Esophagus squamous epithelium (tissue), 5 donors: ENCODE measurements around the gene LIN7A. TPM values are rescaled to one million over a fixed set of nuclear protein-coding genes. Genes with fewer than 3 reads are reported as not detected.

Experiments used
- DNase-seq: peaks from one replicate; lab custom pipeline; 2025; lab: John Stamatoyannopoulos, UW
- H3K27ac ChIP-seq, 4 donors: fragments of 200-600 bp; sonication (generic); one replicate each; pipeline ENCODE4 v1.5.1; 2016 to 2019; ENCODE audit warnings: mild to moderate bottlenecking in 1 of 4
- H3K27me3 ChIP-seq, 4 donors: fragments of 200-600 bp; sonication (generic); 1 replicate in 3 of 4; 2 replicates in 1 of 4; pipeline versions ENCODE4 v1.5.1 to v1.6.0; 2017 to 2021; ENCODE audit warnings: antibody characterized with exemption in 1 of 4
- H3K36me3 ChIP-seq, 3 donors: fragments of 200-600 bp; sonication (generic); one replicate each; pipeline ENCODE4 v1.5.1; 2016 to 2019
- H3K4me1 ChIP-seq, 3 donors: fragments of 200-600 bp; sonication (generic); one replicate each; pipeline ENCODE4 v1.5.1; 2017 to 2019
- H3K4me3 ChIP-seq, 4 donors: fragments of 200-600 bp; sonication (generic); 1 replicate in 3 of 4; 2 replicates in 1 of 4; pipeline ENCODE4 v1.5.1; 2016 to 2019; ENCODE audit warnings: mild to moderate bottlenecking in 2 of 4, moderate library complexity in 1 of 4
- H3K9me3 ChIP-seq, 3 donors: fragments of 200-600 bp; sonication (generic); one replicate each; pipeline ENCODE4 v1.5.1; 2016 to 2019
- CTCF ChIP-seq, 6 experiments: fragments of 450-650 bp in 4 of 6; fragments of 200-600 bp in 2 of 6; sonication (generic) in 2 of 6; IDR thresholded peaks; one replicate each; pipeline ENCODE4 v1.5.1; 2016 to 2019; ENCODE audit warnings: antibody characterized with exemption in 6 of 6, mild to moderate bottlenecking in 4 of 6, moderate library complexity in 4 of 6
- POLR2A ChIP-seq, 4 donors: fragments of 450-650 bp; IDR thresholded peaks; one replicate each; pipeline ENCODE4 v1.6.1; 2017; ENCODE audit warnings: antibody characterized with exemption in 4 of 4, mild to moderate bottlenecking in 4 of 4, moderate library complexity in 3 of 4
- WGBS, 2 donors: methylation state at CpG; one replicate each; pipeline ENCODE4 v1.1.5; 2018; 5-methylcytosine and 5-hydroxymethylcytosine counted together
- intact Hi-C: fragments of 100-400 bp; cut with DNase I; formaldehyde crosslinking; loops from one replicate; pipeline ENCODE4 v1.15.0; 2022
- total RNA-seq, 4 donors: library from RNA; depleted of rRNA; stranded (reverse); fragments of >200 nt; gene quantifications; one replicate each; pipeline ENCODE4 v1.1.0, GENCODE V29; 2016
- donor health status: DM: yes; HTN: yes; CAD: no.

LIN7A gene
- total RNA-seq, 4 donors from 2014 or later, result 0.49 to 2.7 (median 0.74) TPM

- Histone ChIP-seq H3K4me1 (no peaks in the 10 kb centered on the region), H3K4me3 (no peak overlapping the region), H3K27me3 (no peaks in the 10 kb centered on the region), H3K27ac (no peak overlapping the region), H3K9me3 (no peaks in the 10 kb centered on the region), H3K36me3 (no peaks in the 10 kb centered on the region)
- 70 to 76% methylated on average over 5 of the region's 5 CpGs for WGBS, 2 donors
- intact Hi-C loops, result loop anchor here (10.0 kb wide), 2 partner anchors 287 to 347 kb away; no protein-coding TSS in a partner anchor
- no peak for DNase-seq
- TF ChIP-seq POLR2A (IDR thresholded peaks at IDR 0.05) (no peak), CTCF (IDR thresholded peaks at IDR 0.05) (no peak)
Measured at GRCh38 chr12:80761838-80762237, 175.9 kb downstream of the LIN7A start.

GRCh38 chr12:80756875-80757274 lies 180.9 kb downstream of the LIN7A start:
- TF ChIP-seq POLR2A (IDR thresholded peaks at IDR 0.05) (no peak), CTCF (IDR thresholded peaks at IDR 0.05) (no peak)
- Histone ChIP-seq H3K36me3 (no peaks in the 10 kb centered on the region), H3K27me3 (no peaks in the 10 kb centered on the region), H3K27ac (no peak overlapping the region), H3K9me3 (no peaks in the 10 kb centered on the region), H3K4me3 (no peak overlapping the region), H3K4me1 (no peaks in the 10 kb centered on the region)
- no peak for DNase-seq
- intact Hi-C loops, result no loop called here
- WGBS, 2 donors, result 68 to 76% methylated on average over 1 of the region's 1 CpG

GRCh38 chr12:80754274-80754673 lies 183.5 kb downstream of the LIN7A start:
- intact Hi-C loops, result no loop called here
- no peaks in the 10 kb centered on the region for H3K9me3 ChIP-seq
- H3K4me3 ChIP-seq, result no peak overlapping the region
- no peaks in the 10 kb centered on the region for H3K4me1 ChIP-seq
- 82 to 93% methylated on average over 2 to 3 of the region's 3 CpGs for WGBS, 2 donors
- no peak for DNase-seq
- no peaks in the 10 kb centered on the region for H3K27me3 ChIP-seq
- H3K27ac ChIP-seq, result no peak overlapping the region
- no peak for TF ChIP-seq CTCF (IDR thresholded peaks at IDR 0.05)
- TF ChIP-seq POLR2A (IDR thresholded peaks at IDR 0.05), result no peak
- no peaks in the 10 kb centered on the region for H3K36me3 ChIP-seq

- no peak for DNase-seq
- Histone ChIP-seq H3K4me1 (no peaks in the 10 kb centered on the region), H3K36me3 (no peaks in the 10 kb centered on the region), H3K9me3 (no peaks in the 10 kb centered on the region), H3K4me3 (no peak overlapping the region), H3K27ac (no peak overlapping the region), H3K27me3 (no peaks in the 10 kb centered on the region)
- intact Hi-C loops, result no loop called here
- TF ChIP-seq POLR2A (IDR thresholded peaks at IDR 0.05), result no peak
- TF ChIP-seq CTCF (IDR thresholded peaks at IDR 0.05), result no peak
Measured at GRCh38 chr12:80752464-80752863, 185.3 kb downstream of the LIN7A start.

- 46 to 63% methylated on average over 2 of the region's 2 CpGs for WGBS, 2 donors
Measured at GRCh38 chr12:80749456-80749855, 188.3 kb downstream of the LIN7A start.

More at GRCh38 chr12:80749456-80749855, 188.3 kb downstream of the LIN7A start:
- no peaks in the 10 kb centered on the region for H3K9me3 ChIP-seq
- intact Hi-C loops, result no loop called here
- H3K4me3 ChIP-seq, result no peak overlapping the region
- DNase-seq, result no peak
- H3K36me3 ChIP-seq, result no peaks in the 10 kb centered on the region
- no peaks in the 10 kb centered on the region for H3K4me1 ChIP-seq
- H3K27me3 ChIP-seq, result no peaks in the 10 kb centered on the region
- H3K27ac ChIP-seq, result no peak overlapping the region
- TF ChIP-seq POLR2A (IDR thresholded peaks at IDR 0.05) (no peak), CTCF (IDR thresholded peaks at IDR 0.05) (no peak)
